Ovary (tissue), 9 donors: ENCODE measurements around the gene COP1. TPM values are rescaled to one million over a fixed set of nuclear protein-coding genes. Genes with fewer than 3 reads are reported as not detected.

Source experiments
- DNase-seq, 5 donors: peaks; one replicate each; pipeline ENCODE4 v3.0.0-alpha.2; 2019 to 2020
- H3K27ac ChIP-seq, 2 donors: fragments of 200-600 bp; one replicate each; pipeline versions ENCODE4 v1.5.1 to v1.8.0; 2019 to 2022
- H3K27me3 ChIP-seq: fragments of 200-600 bp; one replicate; pipeline ENCODE4 v1.8.0; 2022
- H3K36me3 ChIP-seq: fragments of 200-600 bp; sonication (generic); one replicate; pipeline ENCODE4 v1.5.1; 2019
- H3K4me1 ChIP-seq: one replicate; pipeline ENCODE4 v1.8.1; 2013; ENCODE audit warnings: mild to moderate bottlenecking, moderate library complexity; ENCODE audit not compliant: insufficient read depth
- H3K4me3 ChIP-seq: fragments of 200-600 bp; sonication (generic); one replicate; pipeline ENCODE4 v1.5.1; 2017
- H3K9me3 ChIP-seq, 2 donors: fragments of 200-600 bp in 1 of 2; sonication (generic) in 1 of 2; one replicate each; pipeline versions ENCODE4 v1.5.1 to v1.8.1; 2013 to 2019; ENCODE audit warnings: mild to moderate bottlenecking in 1 of 2, moderate library complexity in 1 of 2
- EP300 ChIP-seq: sonication (generic); formaldehyde crosslinking; IDR thresholded peaks from one replicate; pipeline ENCODE4 v1.6.1; 2017; ENCODE audit warnings: antibody characterized with exemption
- POLR2A ChIP-seq: fragments of 450-650 bp; IDR thresholded peaks from one replicate; pipeline ENCODE4 v1.6.1; 2017; ENCODE audit warnings: antibody characterized with exemption, mild to moderate bottlenecking, moderate library complexity
- WGBS, 3 donors: extraction: QIAGEN DNeasy Blood & Tissue Kit in 1 of 3; methylation state at CpG; one replicate each; pipeline versions ENCODE4 v1.1.5 to v1.1.7; 2013 to 2017; 5-methylcytosine and 5-hydroxymethylcytosine counted together
- intact Hi-C, 4 donors: fragments of 100-400 bp; cut with DNase I; formaldehyde crosslinking; loops; one replicate each; pipeline versions ENCODE4 v1.11.0 to v1.15.1; 2022 to 2023
- polyA plus RNA-seq, 2 donors: library from polyadenylated mRNA; stranded (reverse); fragments of 200-250 nt in 1 of 2; fragments of 350-450 nt in 1 of 2; fragmentation: Illumina TruSeq in 1 of 2; extraction: RNeasy Lipid Tissue Mini Kit (QIAGEN cat#74804) in 1 of 2; gene quantifications; one replicate each; pipeline ENCODE4 v1.2.3, GENCODE V29; 2013 to 2014
- total RNA-seq, 7 donors: library from RNA; depleted of rRNA in 2 of 7; stranded (reverse); fragments of >200 nt in 2 of 7; fragmentation: NEBNext Ultra II Directional in 3 of 7; extraction: Animal tissue kit (Norgen Biotek cat#: 25700) in 3 of 7; gene quantifications; one replicate each; pipeline versions ENCODE4 v1.1.0 to v1.2.4, GENCODE V29; 2016 to 2023
- TF ChIP-seq, protein P1 (sequence below), 3 donors: fragments of 450-650 bp in 2 of 3; fragments of 200-600 bp in 1 of 3; IDR thresholded peaks; one replicate each; pipeline versions ENCODE4 v1.5.1 to v1.8.0; 2016 to 2022; ENCODE audit warnings: antibody characterized with exemption in 3 of 3, mild to moderate bottlenecking in 1 of 3
- donor health status: DM: no; HTN: no; CAD: no; lungs with moderate emphysema.
- donor health status: DM: no; HTN: no; CAD: no.
- donor health status: Bipolar disorder and iron deficiency.
- donor health status: DM: yes; HTN: yes; CAD: no.
- donor health status: DM: no; HTN: no; CAD: no.
- donor health status: DM: yes; HTN: yes; CAD: no.

Gene COP1
- total and polyA plus RNA-seq, 9 donors: 20.4 to 46.1 (median 29.0) TPM

- WGBS, 3 donors: 97 to 99% (median 98%) methylated on average over 1 of the region's 1 CpG
- DNase-seq: no peak
- intact Hi-C loops: no loop called here
These were observed 279.1 kb downstream of the COP1 start for GRCh38 chr1:175927944-175928343.

GRCh38 chr1:175922254-175922881, 284.7 kb downstream of the COP1 start:
- DNase-seq: no peak
- Histone ChIP-seq H3K4me3 (no peak overlapping the region), H3K27me3 (no peaks in the 10 kb centered on the region), H3K36me3 (no peaks in the 10 kb centered on the region), H3K27ac (no peak overlapping the region), H3K9me3 (no peaks in the 10 kb centered on the region), H3K4me1 (no peaks in the 10 kb centered on the region)
- intact Hi-C loops: no loop called here
- 64 to 69% (median 66%) methylated on average over 3 of the region's 3 CpGs for WGBS, 3 donors
- TF ChIP-seq, protein P1, sequence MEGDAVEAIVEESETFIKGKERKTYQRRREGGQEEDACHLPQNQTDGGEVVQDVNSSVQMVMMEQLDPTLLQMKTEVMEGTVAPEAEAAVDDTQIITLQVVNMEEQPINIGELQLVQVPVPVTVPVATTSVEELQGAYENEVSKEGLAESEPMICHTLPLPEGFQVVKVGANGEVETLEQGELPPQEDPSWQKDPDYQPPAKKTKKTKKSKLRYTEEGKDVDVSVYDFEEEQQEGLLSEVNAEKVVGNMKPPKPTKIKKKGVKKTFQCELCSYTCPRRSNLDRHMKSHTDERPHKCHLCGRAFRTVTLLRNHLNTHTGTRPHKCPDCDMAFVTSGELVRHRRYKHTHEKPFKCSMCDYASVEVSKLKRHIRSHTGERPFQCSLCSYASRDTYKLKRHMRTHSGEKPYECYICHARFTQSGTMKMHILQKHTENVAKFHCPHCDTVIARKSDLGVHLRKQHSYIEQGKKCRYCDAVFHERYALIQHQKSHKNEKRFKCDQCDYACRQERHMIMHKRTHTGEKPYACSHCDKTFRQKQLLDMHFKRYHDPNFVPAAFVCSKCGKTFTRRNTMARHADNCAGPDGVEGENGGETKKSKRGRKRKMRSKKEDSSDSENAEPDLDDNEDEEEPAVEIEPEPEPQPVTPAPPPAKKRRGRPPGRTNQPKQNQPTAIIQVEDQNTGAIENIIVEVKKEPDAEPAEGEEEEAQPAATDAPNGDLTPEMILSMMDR (IDR thresholded peaks at IDR 0.05): no peak
- TF ChIP-seq POLR2A (no peak), EP300 (no peak)

More at GRCh38 chr1:175927944-175928343, 279.1 kb downstream of the COP1 start:
- Histone ChIP-seq H3K9me3 (no peaks in the 10 kb centered on the region), H3K27ac (no peak overlapping the region), H3K36me3 (no peaks in the 10 kb centered on the region), H3K4me3 (no peak overlapping the region), H3K27me3 (no peaks in the 10 kb centered on the region), H3K4me1 (no peaks in the 10 kb centered on the region)
- TF ChIP-seq POLR2A (no peak), EP300 (no peak)
- TF ChIP-seq, protein P1 (IDR thresholded peaks at IDR 0.05): no peak

DNA sequence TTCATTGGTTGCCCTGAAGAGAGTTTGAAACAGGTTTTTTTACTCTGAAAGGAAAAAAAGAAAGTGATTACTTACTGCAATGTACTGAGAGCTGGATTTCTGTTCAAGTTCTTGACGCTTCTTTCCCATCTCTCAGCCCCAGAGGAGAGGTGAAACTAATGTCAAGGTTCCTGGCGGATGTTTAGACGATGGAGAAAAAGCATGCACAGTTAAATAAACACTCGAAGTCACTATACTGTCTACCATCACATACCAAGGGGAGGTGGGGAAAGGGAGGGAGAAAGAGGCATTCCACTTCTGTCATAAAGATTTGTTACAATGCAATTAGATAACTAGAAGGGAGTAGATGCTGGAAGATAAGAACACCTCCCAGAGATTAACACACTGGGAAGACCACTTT, 286.7 kb downstream of the COP1 start:
- Histone ChIP-seq H3K27me3 (no peaks in the 10 kb centered on the region), H3K9me3 (no peaks in the 10 kb centered on the region), H3K27ac (no peak overlapping the region), H3K4me1 (no peaks in the 10 kb centered on the region), H3K36me3 (no peaks in the 10 kb centered on the region), H3K4me3 (no peak overlapping the region)
- 25 to 43% (median 31%) methylated on average over 4 of the region's 4 CpGs for WGBS, 3 donors
- intact Hi-C loops: no loop called here
- TF ChIP-seq, protein P1 (IDR thresholded peaks at IDR 0.05): no peak
- TF ChIP-seq EP300 (no peak), POLR2A (no peak)
- no peak for DNase-seq

- WGBS, 3 donors: 88 to 94% (median 90%) methylated on average over 1 of the region's 1 CpG
- H3K36me3 ChIP-seq: no peaks in the 10 kb centered on the region
- TF ChIP-seq, protein P1 (IDR thresholded peaks at IDR 0.05): no peak
- no peak for TF ChIP-seq POLR2A
- no peak for TF ChIP-seq EP300
- H3K4me1 ChIP-seq: no peaks in the 10 kb centered on the region
- H3K27ac ChIP-seq: no peak overlapping the region
- no peaks in the 10 kb centered on the region for H3K27me3 ChIP-seq
- intact Hi-C loops: no loop called here
- no peak for DNase-seq
- no peak overlapping the region for H3K4me3 ChIP-seq
- no peaks in the 10 kb centered on the region for H3K9me3 ChIP-seq
These were observed 288.1 kb downstream of the COP1 start for GRCh38 chr1:175919001-175919400.
